LNCAP (cell line): ENCODE results near the gene PSME3IP1.

ENCODE experiments used
- CTCF ChIP-seq: fragments of 450-650 bp; IDR thresholded peaks from 2 replicates; pipeline ENCODE4 v1.5.1; 2017; ENCODE audit warnings: mild to moderate bottlenecking

The PSME3IP1 gene

GRCh38 chr16:57128771-57129389 is 57.0 kb downstream of the PSME3IP1 start:
- TF ChIP-seq CTCF: no peak

- TF ChIP-seq CTCF: no peak
These were observed 58.0 kb downstream of the PSME3IP1 start for GRCh38 chr16:57127836-57128235.

DNA sequence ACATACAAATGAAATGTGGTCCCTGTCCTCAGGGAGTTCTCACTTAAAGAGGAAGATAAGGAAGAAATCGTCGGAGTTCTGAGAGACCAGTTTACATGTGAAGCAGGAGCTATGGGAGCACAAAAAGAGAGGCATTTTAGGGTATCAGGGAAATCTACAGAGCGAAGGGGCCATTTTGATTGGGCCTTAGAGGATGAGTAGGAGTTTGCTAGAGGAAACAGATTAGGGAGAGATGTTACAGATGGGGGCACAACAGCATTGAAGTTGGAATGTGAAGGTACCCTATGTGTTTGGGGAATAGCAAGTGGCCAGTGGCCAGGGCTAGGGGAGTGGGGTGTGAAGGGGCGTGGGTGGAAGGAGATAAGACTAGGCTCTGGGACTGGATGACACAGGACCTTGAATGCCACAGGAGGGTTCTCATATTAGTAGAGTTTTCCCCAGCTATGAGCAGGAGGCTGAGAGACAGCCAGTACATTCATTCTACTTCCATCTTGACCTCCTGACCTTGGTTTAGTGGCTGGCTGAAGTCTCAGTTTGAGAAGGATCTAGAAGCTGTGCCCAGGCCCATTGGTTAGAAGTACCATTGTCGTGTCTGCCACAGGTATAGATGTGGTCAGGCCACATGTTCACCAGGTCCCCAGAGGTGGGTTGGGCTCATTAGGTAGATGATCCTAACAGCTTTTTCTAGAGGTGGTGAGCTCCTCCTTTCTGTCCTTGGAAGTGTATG is 58.6 kb downstream of the PSME3IP1 start:
- no peak for TF ChIP-seq CTCF

DNA sequence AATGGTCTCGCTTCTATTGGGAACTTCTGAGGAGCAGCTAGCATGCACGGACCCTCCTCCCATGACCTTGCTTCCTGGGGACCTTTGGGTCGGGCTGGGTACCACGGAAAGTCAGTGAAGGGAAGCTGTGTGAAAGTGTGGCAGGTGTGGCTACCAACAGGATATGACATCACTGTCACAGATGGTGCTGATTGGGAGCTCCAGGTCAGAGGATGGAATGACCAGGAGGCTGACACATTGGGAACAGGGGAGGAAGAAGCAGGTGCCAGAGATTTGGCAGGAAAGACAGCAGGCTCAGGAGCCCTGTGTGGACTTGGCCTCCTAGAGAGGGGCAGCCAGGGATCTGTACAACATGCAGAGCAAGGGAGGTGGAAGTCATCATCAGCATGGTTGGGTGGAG is 59.4 kb downstream of the PSME3IP1 start:
- no peak for TF ChIP-seq CTCF

DNA sequence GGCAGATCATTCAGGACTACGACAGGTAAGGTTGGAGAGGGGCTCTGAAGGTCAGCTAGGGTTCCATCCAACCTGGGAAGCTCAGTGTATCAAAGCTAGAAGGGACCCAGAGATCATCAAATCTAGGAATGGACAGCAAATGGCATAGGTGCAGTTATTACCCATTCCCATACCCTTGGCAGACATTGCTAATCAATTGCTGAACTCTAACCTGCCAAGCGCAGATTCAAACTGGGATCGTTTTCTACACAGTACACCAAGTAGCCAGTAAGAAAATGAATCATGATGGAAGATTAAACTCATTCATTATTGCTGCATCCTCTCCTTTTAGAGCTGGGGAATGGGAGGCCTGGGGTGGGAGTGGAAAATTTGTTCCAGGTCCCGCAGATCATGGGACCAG is 59.9 kb downstream of the PSME3IP1 start:
- TF ChIP-seq CTCF: no peak

- TF ChIP-seq CTCF: no peak
These were observed 60.5 kb downstream of the PSME3IP1 start for GRCh38 chr16:57125376-57125775.

DNA sequence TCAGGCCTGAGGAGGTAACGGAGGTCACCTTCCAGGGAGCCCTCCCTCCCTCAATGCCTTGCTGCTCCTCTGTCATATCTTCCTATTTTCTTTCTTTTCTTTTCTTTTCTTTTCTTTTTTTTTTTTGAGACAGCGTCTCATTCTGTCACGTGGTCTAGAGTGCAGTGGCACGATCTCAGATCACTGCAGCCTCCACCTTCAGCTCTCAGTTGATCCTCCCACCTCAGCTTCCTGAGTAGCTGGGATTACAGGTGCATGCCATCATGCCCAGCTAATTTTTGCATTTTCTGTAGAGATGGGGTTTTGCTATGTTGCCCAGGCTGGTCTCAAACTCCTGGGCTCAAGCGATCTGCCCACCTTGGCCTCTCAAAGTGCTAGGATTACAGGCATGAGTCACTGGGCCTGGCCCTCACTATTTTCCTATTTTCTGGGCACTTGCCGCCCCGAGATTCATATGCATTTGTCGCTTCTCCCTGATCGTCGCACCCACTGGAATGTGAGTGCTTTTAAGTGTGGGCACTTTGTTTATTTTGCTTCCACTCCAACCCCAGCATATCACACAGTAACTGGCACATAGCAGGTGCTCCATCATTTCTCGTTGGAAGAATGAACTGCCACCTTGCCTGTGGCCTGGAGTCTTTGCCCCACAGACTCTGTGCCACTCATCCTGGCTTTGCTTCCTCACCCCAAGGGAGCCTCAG is 61.7 kb downstream of the PSME3IP1 start:
- no peak for TF ChIP-seq CTCF
